GM18507 (cell line): ENCODE results near the gene SMC6.
A peak's percentile ranks its signal among the peaks of the same experiment; 100 is the strongest.

ENCODE experiments used
- DNase-seq: peaks from one replicate; pipeline ENCODE4 v3.0.0; 2011; ENCODE audit warnings: low read depth; ENCODE audit not compliant: insufficient read length; ENCODE audit errors: extremely low spot score
- FAIRE-seq: peaks from 2 replicates; lab custom pipeline; 2011; peaks lifted over from hg19 to GRCh38; lab: Jason Lieb, UNC

Gene SMC6

GRCh38 chr2:17729880-17730279 is 23.7 kb downstream of the SMC6 start:
- FAIRE-seq: no peak
- DNase-seq: no peak

GRCh38 chr2:17728210-17728609 is 25.4 kb downstream of the SMC6 start:
- no peak for FAIRE-seq
- DNase-seq: no peak

- DNase-seq (peak; percentile 5), FAIRE-seq (peak; percentile 58)
Measured at GRCh38 chr2:17719562-17720371, 33.8 kb downstream of the SMC6 start.

- no peak for FAIRE-seq
- DNase-seq: no peak
Measured at GRCh38 chr2:17718689-17719088, 34.9 kb downstream of the SMC6 start.

- FAIRE-seq (no peak), DNase-seq (no peak)
Measured at GRCh38 chr2:17717666-17718065, 35.9 kb downstream of the SMC6 start.

GRCh38 chr2:17713291-17713690 is 40.3 kb downstream of the SMC6 start:
- no peak for DNase-seq
- FAIRE-seq: no peak

GRCh38 chr2:17710547-17711248 is 42.9 kb downstream of the SMC6 start:
- DNase-seq: no peak
- no peak for FAIRE-seq

- FAIRE-seq (no peak), DNase-seq (no peak)
Measured at GRCh38 chr2:17709897-17710296, 43.7 kb downstream of the SMC6 start.

GRCh38 chr2:17708501-17708900 is 45.1 kb downstream of the SMC6 start:
- DNase-seq (no peak), FAIRE-seq (no peak)

GRCh38 chr2:17706845-17707244 is 46.8 kb downstream of the SMC6 start:
- DNase-seq (no peak), FAIRE-seq (no peak)

- DNase-seq (no peak), FAIRE-seq (no peak)
Measured at GRCh38 chr2:17690776-17691175, 62.8 kb downstream of the SMC6 start.

- no peak for FAIRE-seq
- no peak for DNase-seq
Measured at GRCh38 chr2:17689010-17689409, 64.6 kb downstream of the SMC6 start.

- DNase-seq (no peak), FAIRE-seq (peak; percentile 38)
Measured at GRCh38 chr2:17688600-17688999, 65.0 kb downstream of the SMC6 start.

GRCh38 chr2:17683981-17684380 is 69.6 kb downstream of the SMC6 start:
- DNase-seq (no peak), FAIRE-seq (no peak)

- DNase-seq (no peak), FAIRE-seq (no peak)
Measured at GRCh38 chr2:17682098-17682857, 71.3 kb downstream of the SMC6 start.

GRCh38 chr2:17680119-17680518 is 73.5 kb downstream of the SMC6 start:
- FAIRE-seq (no peak), DNase-seq (no peak)

GRCh38 chr2:17674817-17675216 is 78.8 kb downstream of the SMC6 start:
- DNase-seq: no peak
- no peak for FAIRE-seq

GRCh38 chr2:17672583-17673317 is 80.9 kb downstream of the SMC6 start:
- FAIRE-seq (no peak), DNase-seq (no peak)

- DNase-seq (no peak), FAIRE-seq (no peak)
Measured at GRCh38 chr2:17667898-17668297, 85.7 kb downstream of the SMC6 start.

- DNase-seq (no peak), FAIRE-seq (no peak)
Measured at GRCh38 chr2:17664534-17664933, 89.1 kb downstream of the SMC6 start.
